ENCODE measurements around the gene C2orf76. TPM values are rescaled to one million over a fixed set of nuclear protein-coding genes. Genes with fewer than 3 reads are reported as not detected.

C2orf76 gene
- polyA plus RNA-seq, 1 donor from 2014 or later: 37.7 TPM

DNA sequence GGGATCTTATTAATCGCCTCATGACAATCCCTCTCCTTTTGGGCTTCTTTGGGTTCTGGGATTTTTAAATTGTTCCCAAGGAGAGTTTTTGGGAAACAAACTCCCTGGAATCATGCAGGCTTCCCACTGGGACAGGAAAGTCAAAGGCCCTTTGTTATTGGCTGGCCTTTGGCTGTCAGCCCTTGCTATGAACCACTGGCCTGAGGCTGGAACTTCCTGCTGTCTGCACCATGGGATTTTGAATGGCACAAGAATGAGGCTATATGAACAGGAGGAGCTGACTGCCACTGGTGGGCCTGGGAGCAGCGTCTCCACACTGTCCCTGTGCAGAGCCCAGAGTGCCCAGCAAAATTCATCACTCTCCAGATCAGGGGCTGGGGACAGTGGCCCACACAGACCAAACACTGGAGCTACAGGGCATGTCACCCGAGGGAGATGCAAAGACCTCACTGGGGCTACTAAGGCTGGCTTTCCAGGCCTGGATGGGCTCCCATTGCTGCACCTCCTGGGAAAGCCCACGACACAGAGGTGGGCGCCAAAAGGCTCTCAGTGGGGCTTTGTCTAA, 107.3 kb downstream of the C2orf76 start:
- Histone ChIP-seq H3K9me3 (ENCODE audit: low read length) (no peaks in the 10 kb centered on the region), H3K36me3 (ENCODE audit: insufficient read depth, low read length) (no peaks in the 10 kb centered on the region), H4K20me1 (ENCODE audit: insufficient read depth) (no peaks in the 10 kb centered on the region), H3K79me2 (replicated peaks; ENCODE audit: insufficient read depth, low read length) (no peaks in the 10 kb centered on the region), H3K4me2 (ENCODE audit: low read length) (no peak overlapping the region), H3K9me2 (ENCODE audit: insufficient read depth, low read length) (no peaks in the 10 kb centered on the region), H3K27me3 (ENCODE audit: insufficient read depth, low read depth, low read length) (no peaks in the 10 kb centered on the region), H2AFZ (ENCODE audit: low read depth, low read length) (no peak overlapping the region), H3F3A (ENCODE audit: insufficient read depth, low read length, poor library complexity, severe bottlenecking) (no peaks in the 10 kb centered on the region), H3K27ac (ENCODE audit: low read length) (no peak overlapping the region), H3K4me3 (ENCODE audit: low read length) (no peak overlapping the region), H3K9ac (ENCODE audit: low read length) (no peak overlapping the region)
- TF ChIP-seq CTCF (IDR thresholded peaks at IDR 0.05; ENCODE audit: poor library complexity, severe bottlenecking) (no peak), SMC3 (conservative IDR thresholded peaks at IDR 0.05; ENCODE audit: poor library complexity) (no peak), POLR2AphosphoS5 (IDR thresholded peaks at IDR 0.05) (no peak), EP300 (conservative IDR thresholded peaks at IDR 0.05; ENCODE audit: poor library complexity, severe bottlenecking) (no peak), EZH2 (IDR thresholded peaks at IDR 0.05; ENCODE audit: borderline replicate concordance, insufficient read depth, low read length, poor library complexity, severe bottlenecking) (no peak)

GRCh38 chr2:119257198-119257597, 109.4 kb downstream of the C2orf76 start:
- H3K27me3 ChIP-seq (ENCODE audit: insufficient read depth, low read depth, low read length): no peaks in the 10 kb centered on the region
- no peak overlapping the region for H3K27ac ChIP-seq (ENCODE audit: low read length)
- H3K4me3 ChIP-seq (ENCODE audit: low read length): no peak overlapping the region
- H3F3A ChIP-seq (ENCODE audit: insufficient read depth, low read length, poor library complexity, severe bottlenecking): no peaks in the 10 kb centered on the region
- H3K9ac ChIP-seq (ENCODE audit: low read length): no peak overlapping the region
- H3K9me2 ChIP-seq (ENCODE audit: insufficient read depth, low read length): no peaks in the 10 kb centered on the region
- H3K9me3 ChIP-seq (ENCODE audit: low read length): no peaks in the 10 kb centered on the region
- H3K36me3 ChIP-seq (ENCODE audit: insufficient read depth, low read length): no peaks in the 10 kb centered on the region
- no peaks in the 10 kb centered on the region for H4K20me1 ChIP-seq (ENCODE audit: insufficient read depth)
- H3K79me2 ChIP-seq (replicated peaks; ENCODE audit: insufficient read depth, low read length): no peaks in the 10 kb centered on the region
- H3K4me2 ChIP-seq (ENCODE audit: low read length): no peak overlapping the region
- no peak for TF ChIP-seq EP300 (conservative IDR thresholded peaks at IDR 0.05; ENCODE audit: poor library complexity, severe bottlenecking)
- TF ChIP-seq, protein P1, sequence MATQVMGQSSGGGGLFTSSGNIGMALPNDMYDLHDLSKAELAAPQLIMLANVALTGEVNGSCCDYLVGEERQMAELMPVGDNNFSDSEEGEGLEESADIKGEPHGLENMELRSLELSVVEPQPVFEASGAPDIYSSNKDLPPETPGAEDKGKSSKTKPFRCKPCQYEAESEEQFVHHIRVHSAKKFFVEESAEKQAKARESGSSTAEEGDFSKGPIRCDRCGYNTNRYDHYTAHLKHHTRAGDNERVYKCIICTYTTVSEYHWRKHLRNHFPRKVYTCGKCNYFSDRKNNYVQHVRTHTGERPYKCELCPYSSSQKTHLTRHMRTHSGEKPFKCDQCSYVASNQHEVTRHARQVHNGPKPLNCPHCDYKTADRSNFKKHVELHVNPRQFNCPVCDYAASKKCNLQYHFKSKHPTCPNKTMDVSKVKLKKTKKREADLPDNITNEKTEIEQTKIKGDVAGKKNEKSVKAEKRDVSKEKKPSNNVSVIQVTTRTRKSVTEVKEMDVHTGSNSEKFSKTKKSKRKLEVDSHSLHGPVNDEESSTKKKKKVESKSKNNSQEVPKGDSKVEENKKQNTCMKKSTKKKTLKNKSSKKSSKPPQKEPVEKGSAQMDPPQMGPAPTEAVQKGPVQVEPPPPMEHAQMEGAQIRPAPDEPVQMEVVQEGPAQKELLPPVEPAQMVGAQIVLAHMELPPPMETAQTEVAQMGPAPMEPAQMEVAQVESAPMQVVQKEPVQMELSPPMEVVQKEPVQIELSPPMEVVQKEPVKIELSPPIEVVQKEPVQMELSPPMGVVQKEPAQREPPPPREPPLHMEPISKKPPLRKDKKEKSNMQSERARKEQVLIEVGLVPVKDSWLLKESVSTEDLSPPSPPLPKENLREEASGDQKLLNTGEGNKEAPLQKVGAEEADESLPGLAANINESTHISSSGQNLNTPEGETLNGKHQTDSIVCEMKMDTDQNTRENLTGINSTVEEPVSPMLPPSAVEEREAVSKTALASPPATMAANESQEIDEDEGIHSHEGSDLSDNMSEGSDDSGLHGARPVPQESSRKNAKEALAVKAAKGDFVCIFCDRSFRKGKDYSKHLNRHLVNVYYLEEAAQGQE (IDR thresholded peaks at IDR 0.05; ENCODE audit: borderline replicate concordance): no peak
- TF ChIP-seq POLR2AphosphoS5 (IDR thresholded peaks at IDR 0.05): no peak
- TF ChIP-seq TAF1 (IDR thresholded peaks at IDR 0.05; ENCODE audit: low read depth): no peak
- no peak for TF ChIP-seq MXI1 (conservative IDR thresholded peaks at IDR 0.05; ENCODE audit: poor library complexity, severe bottlenecking)
- TF ChIP-seq EZH2 (IDR thresholded peaks at IDR 0.05; ENCODE audit: borderline replicate concordance, insufficient read depth, low read length, poor library complexity, severe bottlenecking): no peak
- TF ChIP-seq SMC3 (conservative IDR thresholded peaks at IDR 0.05; ENCODE audit: poor library complexity): no peak
- no peak for TF ChIP-seq RAD21 (conservative IDR thresholded peaks at IDR 0.05)
- TF ChIP-seq CTCF (IDR thresholded peaks at IDR 0.05; ENCODE audit: poor library complexity, severe bottlenecking): no peak
- H2AFZ ChIP-seq (ENCODE audit: low read depth, low read length): no peak overlapping the region
